Aorta (tissue), 5 donors: ENCODE results near the gene MPZL1. TPM values are rescaled to one million over a fixed set of nuclear protein-coding genes. Genes with fewer than 3 reads are reported as not detected.

Experiments
- ATAC-seq: fragments of 200-7000 bp; cut with Tn5 transposase; one replicate; pipeline ENCODE4 v1.9.1; 2022; ENCODE audit warnings: moderate library complexity; ENCODE audit not compliant: low FRiP score
- DNase-seq, 2 donors: peaks; one replicate each; pipeline ENCODE4 v3.0.0-alpha.2; 2020
- H3K27ac ChIP-seq, 2 donors: one replicate each; pipeline ENCODE4 v1.5.1; 2013; ENCODE audit warnings: low read length in 2 of 2, mild to moderate bottlenecking in 2 of 2, moderate library complexity in 2 of 2, control low read depth in 1 of 2, inconsistent platforms in 1 of 2, low read depth in 1 of 2
- H3K27me3 ChIP-seq, 2 donors: one replicate each; pipeline ENCODE4 v1.6.1; 2013; ENCODE audit warnings: control low read depth in 1 of 2, low read length in 1 of 2, mild to moderate bottlenecking in 1 of 2, moderate library complexity in 1 of 2; ENCODE audit not compliant: insufficient read depth in 2 of 2, control insufficient read depth in 1 of 2
- H3K36me3 ChIP-seq, 2 donors: one replicate each; pipeline ENCODE4 v1.6.1; 2013; ENCODE audit warnings: control low read depth in 1 of 2, low read length in 1 of 2, mild to moderate bottlenecking in 1 of 2; ENCODE audit not compliant: insufficient read depth in 2 of 2, control insufficient read depth in 1 of 2
- H3K4me1 ChIP-seq, 2 donors: one replicate each; pipeline ENCODE4 v1.6.1; 2013; ENCODE audit warnings: low read length in 2 of 2, control low read depth in 1 of 2, mild to moderate bottlenecking in 1 of 2, moderate library complexity in 1 of 2; ENCODE audit not compliant: insufficient read depth in 2 of 2, control insufficient read depth in 1 of 2
- H3K4me3 ChIP-seq, 2 donors: one replicate each; pipeline ENCODE4 v1.5.1; 2013; ENCODE audit warnings: low read length in 2 of 2, control low read depth in 1 of 2, mild to moderate bottlenecking in 1 of 2
- H3K9me3 ChIP-seq: one replicate; pipeline ENCODE4 v1.6.1; 2013; ENCODE audit warnings: mild to moderate bottlenecking, low read length; ENCODE audit not compliant: control insufficient read depth
- WGBS, 2 donors: extraction: QIAGEN DNeasy Blood & Tissue Kit; methylation state at CpG; one replicate each; pipeline ENCODE4 v1.1.7; 2013; 5-methylcytosine and 5-hydroxymethylcytosine counted together
- intact Hi-C, 2 donors: fragments of 100-400 bp; cut with DNase I; formaldehyde crosslinking; loops; one replicate each; pipeline versions ENCODE4 v1.14.2 to v1.15.0; 2022
- polyA plus RNA-seq, 2 donors: library from polyadenylated mRNA; stranded (reverse); fragments of 200-250 nt; gene quantifications; one replicate each; pipeline ENCODE4 v1.2.3, GENCODE V29; 2013
- total RNA-seq, 2 donors: library from RNA; stranded (reverse); fragmentation: NEBNext Ultra II Directional; extraction: Animal tissue kit (Norgen Biotek cat#: 25700); gene quantifications; one replicate each; pipeline ENCODE4 v1.2.1, GENCODE V29; 2021
- donor health status: healthy with polysubstance abuse.
- donor health status: Bipolar disorder and iron deficiency.
- donor health status: DM: no; HTN: no; CAD: no.
- donor health status: DM: no; HTN: no; CAD: no.
- donor health status: DM: yes; HTN: yes; CAD: no.

MPZL1 gene
- total and polyA plus RNA-seq, 4 donors: 21.7 to 148 (median 79.9) TPM

DNA sequence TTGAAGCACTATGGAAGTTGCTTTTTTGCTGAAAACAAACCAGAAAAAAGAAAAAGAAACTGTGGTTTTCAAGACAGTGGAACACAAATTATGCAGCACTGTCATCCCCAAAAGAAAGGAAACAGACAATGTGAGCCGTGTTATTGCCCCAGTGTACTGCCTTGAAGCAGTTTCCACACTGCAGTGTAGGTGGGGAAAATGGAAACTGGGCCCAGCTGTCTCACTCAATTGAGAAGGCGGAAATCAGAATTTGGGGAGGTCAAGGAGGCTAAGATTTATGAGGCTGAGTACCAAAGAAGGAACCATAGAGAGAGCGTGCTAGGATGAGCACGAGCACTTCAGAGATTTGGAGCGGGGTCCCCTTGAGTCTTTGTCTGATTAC, 55.5 kb downstream of the MPZL1 start:
- ATAC-seq (no peak), DNase-seq (no peak)
- no peak overlapping the region for H3K27ac ChIP-seq
- WGBS, 2 donors: 91 to 93% methylated on average over 5 of the region's 5 CpGs
- intact Hi-C loops: no loop called here
- H3K27me3 ChIP-seq: no peaks in the 10 kb centered on the region
- H3K4me3 ChIP-seq: no peak overlapping the region
- H3K36me3 ChIP-seq: peaks cover 2 to 5% of the 10 kb centered on the region in 2 donors
- H3K4me1 ChIP-seq: peaks cover 3% of the 10 kb centered on the region in 2 donors
- H3K9me3 ChIP-seq: no peaks in the 10 kb centered on the region

DNA sequence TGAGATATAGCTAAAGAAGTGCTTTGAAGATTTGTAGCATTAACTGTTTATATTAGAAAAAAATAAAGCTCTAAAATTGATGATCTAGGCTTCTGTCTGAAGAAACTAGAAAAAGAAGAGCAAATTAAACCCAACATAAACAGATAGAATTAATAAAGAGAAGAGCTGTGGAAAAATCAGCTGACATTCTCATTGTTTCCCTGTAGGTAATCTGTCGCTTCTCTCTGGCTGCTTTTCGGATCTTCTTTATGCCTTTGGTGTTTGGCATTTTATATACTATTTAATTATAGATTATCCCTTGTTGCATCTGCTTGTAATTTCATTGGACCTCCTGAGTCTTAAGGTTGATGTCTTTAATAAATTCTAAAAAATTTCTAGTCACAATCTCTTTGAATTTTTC, 59.8 kb downstream of the MPZL1 start:
- Histone ChIP-seq H3K36me3 (peaks cover 3 to 5% of the 10 kb centered on the region in 2 donors), H3K27me3 (no peaks in the 10 kb centered on the region), H3K4me3 (no peak overlapping the region), H3K27ac (no peak overlapping the region), H3K9me3 (no peaks in the 10 kb centered on the region), H3K4me1 (peaks cover 0 to 2% of the 10 kb centered on the region in 2 donors)
- WGBS, 2 donors: 97 to 100% methylated on average over 2 of the region's 2 CpGs
- DNase-seq (no peak), ATAC-seq (no peak)
- intact Hi-C loops: no loop called here

DNA sequence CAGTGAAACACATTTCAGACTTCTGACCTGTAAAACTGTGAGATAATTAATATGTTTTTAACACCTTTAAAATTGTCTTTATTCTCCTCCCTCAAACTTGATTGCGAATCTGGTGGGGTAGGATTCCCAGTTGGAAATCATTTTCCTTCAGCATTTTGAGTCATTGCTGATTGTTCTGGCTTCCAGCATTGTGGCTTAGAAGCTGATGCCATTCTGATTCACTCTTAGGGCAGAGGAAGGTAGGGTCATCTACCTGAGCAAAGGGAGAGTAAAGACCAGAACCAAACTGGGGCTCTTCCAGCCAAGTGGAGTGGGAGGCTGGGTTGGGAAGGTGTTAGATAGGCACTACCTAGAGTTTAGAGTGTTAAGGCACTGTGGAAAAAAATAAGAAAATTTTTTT, 61.2 kb downstream of the MPZL1 start:
- peak overlapping the region in 1 of 2 donors; percentile 6 for H3K27ac ChIP-seq
- intact Hi-C loops: no loop called here
- H3K36me3 ChIP-seq: peaks cover 0 to 5% of the 10 kb centered on the region in 2 donors
- WGBS, 2 donors: 97 to 98% methylated on average over 1 of the region's 1 CpG
- ATAC-seq (no peak), DNase-seq (no peak)
- no peaks in the 10 kb centered on the region for H3K27me3 ChIP-seq
- peaks cover 0 to 2% of the 10 kb centered on the region in 2 donors for H3K4me1 ChIP-seq
- H3K4me3 ChIP-seq: no peak overlapping the region
- H3K9me3 ChIP-seq: no peaks in the 10 kb centered on the region

DNA sequence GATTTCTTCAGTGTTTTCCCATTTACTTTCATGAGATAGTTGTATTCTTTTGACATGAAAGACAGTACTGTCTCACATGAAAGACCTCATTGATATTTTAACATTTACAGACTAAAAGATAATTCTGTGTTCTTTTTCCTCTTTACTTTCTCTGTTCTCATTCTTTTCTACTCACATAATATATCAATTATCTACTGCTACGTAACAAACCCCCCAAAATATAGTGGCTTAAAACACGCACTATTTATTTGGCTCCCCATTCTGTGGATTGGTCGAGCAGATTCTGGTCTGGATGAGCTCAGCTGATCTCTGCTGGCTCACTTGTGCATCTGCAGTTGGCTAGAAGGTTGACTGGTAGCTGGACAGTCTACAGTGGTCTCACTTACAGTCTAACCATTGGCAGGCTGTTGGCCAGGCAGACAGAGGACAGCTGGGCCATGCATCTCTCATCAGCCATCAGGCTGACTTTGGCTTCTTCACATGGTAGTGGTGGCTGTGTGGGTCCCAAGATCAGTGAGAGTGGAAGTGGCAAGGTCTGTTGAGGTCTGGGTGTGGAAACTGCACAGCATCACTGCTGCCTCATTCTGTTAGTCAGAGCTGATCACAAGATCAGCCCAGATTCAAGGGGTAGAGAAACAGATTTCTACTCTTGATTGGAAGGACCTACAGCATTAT, 63.2 kb downstream of the MPZL1 start:
- peaks cover 0 to 2% of the 10 kb centered on the region in 2 donors for H3K4me1 ChIP-seq
- DNase-seq: no peak
- 94 to 97% methylated on average over 3 of the region's 3 CpGs for WGBS, 2 donors
- intact Hi-C loops: no loop called here
- peaks cover 0 to 7% of the 10 kb centered on the region in 2 donors for H3K36me3 ChIP-seq
- H3K4me3 ChIP-seq: no peak overlapping the region
- H3K27me3 ChIP-seq: no peaks in the 10 kb centered on the region
- H3K27ac ChIP-seq: no peak overlapping the region
- ATAC-seq: no peak
- no peaks in the 10 kb centered on the region for H3K9me3 ChIP-seq

DNA sequence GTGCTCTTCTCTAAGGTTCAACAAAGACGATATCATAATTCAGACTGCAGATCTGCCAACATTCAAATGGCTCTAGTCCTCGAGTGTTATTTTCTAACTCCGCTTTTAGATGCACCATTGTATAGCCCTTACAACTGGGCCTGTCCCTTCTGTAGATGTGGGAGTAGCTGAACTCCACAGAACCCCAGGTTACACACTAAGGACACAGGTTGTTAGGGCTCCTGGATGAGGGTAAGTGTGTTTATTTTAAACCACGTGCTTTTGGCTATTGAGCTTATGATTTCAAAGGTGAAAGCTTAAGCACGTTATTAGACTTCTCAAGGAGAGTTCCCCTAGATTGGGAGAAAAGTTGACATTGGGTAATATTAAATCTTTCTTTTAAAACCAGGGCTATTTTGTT, 64.7 kb downstream of the MPZL1 start:
- no peak overlapping the region for H3K27ac ChIP-seq
- intact Hi-C loops: no loop called here
- WGBS, 2 donors: 87 to 88% methylated on average over 5 of the region's 5 CpGs
- H3K4me3 ChIP-seq: no peak overlapping the region
- DNase-seq: no peak
- peaks cover 0 to 12% of the 10 kb centered on the region in 2 donors for H3K36me3 ChIP-seq
- no peak for ATAC-seq
- H3K9me3 ChIP-seq: no peaks in the 10 kb centered on the region
- H3K4me1 ChIP-seq: peaks cover 0 to 2% of the 10 kb centered on the region in 2 donors
- no peaks in the 10 kb centered on the region for H3K27me3 ChIP-seq

DNA sequence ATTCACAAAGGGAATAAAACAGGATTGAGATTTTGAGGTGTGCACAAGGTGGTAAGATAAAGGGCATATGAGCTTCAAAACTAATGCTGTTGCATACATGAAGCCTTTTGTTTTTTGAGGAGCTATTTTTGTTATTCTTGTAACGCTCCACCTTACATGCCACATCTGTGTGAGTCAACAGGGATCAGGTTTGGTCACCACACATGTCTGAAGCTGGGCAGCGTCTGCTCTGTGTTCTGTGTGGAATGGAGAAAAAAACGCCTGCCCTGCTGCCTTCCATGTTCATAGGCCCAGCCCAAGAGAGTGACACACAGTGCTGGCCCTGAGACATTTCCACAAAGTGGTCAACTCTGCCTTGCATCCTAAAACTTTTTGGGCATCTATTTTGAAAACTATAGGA, 67.7 kb downstream of the MPZL1 start:
- Histone ChIP-seq H3K27me3 (no peaks in the 10 kb centered on the region), H3K36me3 (peaks cover 0 to 12% of the 10 kb centered on the region in 2 donors), H3K9me3 (no peaks in the 10 kb centered on the region), H3K4me1 (peaks cover 0 to 2% of the 10 kb centered on the region in 2 donors), H3K27ac (no peak overlapping the region), H3K4me3 (no peak overlapping the region)
- DNase-seq: no peak
- no peak for ATAC-seq
- WGBS, 2 donors: 52 to 63% methylated on average over 3 of the region's 3 CpGs
- intact Hi-C loops: no loop called here

DNA sequence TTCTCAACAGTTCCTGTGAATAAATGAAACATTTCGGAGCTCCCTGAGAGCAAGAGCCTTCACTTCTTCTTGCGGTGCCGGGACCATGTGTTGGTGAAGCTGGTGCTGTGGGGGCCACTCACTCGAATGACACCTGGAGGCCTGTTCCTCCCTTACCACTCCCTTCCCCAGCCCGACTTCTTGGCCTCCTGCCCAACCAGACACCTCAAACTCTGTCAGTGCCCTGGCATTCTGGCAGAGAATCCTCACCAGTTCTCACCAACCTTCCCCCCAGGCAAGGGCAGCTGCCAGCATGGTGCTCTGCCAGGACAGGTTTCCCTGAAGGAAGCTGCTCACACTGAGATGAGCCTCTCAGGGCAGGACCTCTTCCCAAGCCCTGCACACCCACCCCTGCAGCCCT, 68.3 kb downstream of the MPZL1 start:
- WGBS, 2 donors: 87 to 90% methylated on average over 5 of the region's 5 CpGs
- DNase-seq (no peak), ATAC-seq (no peak)
- intact Hi-C loops: no loop called here
- H3K9me3 ChIP-seq: no peaks in the 10 kb centered on the region
- H3K36me3 ChIP-seq: peaks cover 0 to 11% of the 10 kb centered on the region in 2 donors
- peaks cover 0 to 2% of the 10 kb centered on the region in 2 donors for H3K4me1 ChIP-seq
- H3K27ac ChIP-seq: no peak overlapping the region
- H3K4me3 ChIP-seq: no peak overlapping the region
- no peaks in the 10 kb centered on the region for H3K27me3 ChIP-seq

DNA sequence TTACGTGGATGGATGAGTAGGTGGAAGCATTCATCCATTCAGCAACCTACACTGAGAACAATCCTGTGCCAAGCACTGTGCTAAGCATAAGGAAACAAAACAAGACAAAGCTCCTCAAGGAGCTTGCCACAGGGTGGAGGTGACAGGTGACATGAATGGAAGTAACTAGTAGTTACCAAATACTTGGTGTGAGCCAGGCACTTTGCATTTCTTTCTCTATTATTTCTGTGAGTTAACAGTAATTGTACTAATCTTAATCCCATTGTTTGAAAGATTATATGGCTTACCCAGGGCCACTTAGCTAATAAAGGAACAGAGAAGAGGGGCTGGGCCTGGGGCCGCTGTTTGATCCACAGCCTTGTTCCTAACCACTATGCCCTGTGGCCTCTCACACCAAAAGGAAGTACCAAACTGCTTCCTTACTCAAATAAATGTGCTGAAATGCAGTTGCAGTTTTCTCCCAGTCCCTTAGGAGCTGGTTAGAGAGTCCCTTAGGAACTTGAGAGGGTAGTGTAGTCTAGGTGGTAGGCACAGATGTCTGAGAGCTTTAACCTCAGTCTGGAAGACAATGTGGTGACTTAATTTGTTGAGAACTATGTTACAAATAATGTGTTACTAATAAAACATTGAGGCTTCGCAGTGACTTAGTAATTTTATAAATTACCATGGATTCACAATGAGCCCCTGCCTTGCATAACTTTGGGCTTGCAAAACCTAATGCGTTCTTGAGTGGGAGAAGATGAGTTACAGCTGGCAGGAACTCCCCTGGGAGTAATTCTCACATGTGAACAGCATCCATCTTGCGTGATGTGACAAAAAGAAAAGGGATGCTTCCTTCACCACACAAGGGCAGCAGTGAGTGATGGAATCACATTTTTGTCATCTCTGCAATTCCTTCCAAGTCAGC, 69.8 kb downstream of the MPZL1 start:
- H3K4me1 ChIP-seq: peaks cover under 1 to 2% of the 10 kb centered on the region in 2 donors
- peak; percentile 55 for ATAC-seq
- WGBS, 2 donors: 58 to 68% methylated on average over 5 of the region's 5 CpGs
- no peaks in the 10 kb centered on the region for H3K9me3 ChIP-seq
- intact Hi-C loops: no loop called here
- peaks cover 0 to 8% of the 10 kb centered on the region in 2 donors for H3K36me3 ChIP-seq
- H3K27me3 ChIP-seq: no peaks in the 10 kb centered on the region
- H3K27ac ChIP-seq: no peak overlapping the region
- no peak overlapping the region for H3K4me3 ChIP-seq
- DNase-seq: no peak
